Effector CD8-positive, alpha-beta T cell (primary cell): ENCODE measurements around the gene ELF4.

Experiments used
- DNase-seq: peaks from one replicate; lab custom pipeline; 2025; lab: John Stamatoyannopoulos, UW

The ELF4 gene

DNA sequence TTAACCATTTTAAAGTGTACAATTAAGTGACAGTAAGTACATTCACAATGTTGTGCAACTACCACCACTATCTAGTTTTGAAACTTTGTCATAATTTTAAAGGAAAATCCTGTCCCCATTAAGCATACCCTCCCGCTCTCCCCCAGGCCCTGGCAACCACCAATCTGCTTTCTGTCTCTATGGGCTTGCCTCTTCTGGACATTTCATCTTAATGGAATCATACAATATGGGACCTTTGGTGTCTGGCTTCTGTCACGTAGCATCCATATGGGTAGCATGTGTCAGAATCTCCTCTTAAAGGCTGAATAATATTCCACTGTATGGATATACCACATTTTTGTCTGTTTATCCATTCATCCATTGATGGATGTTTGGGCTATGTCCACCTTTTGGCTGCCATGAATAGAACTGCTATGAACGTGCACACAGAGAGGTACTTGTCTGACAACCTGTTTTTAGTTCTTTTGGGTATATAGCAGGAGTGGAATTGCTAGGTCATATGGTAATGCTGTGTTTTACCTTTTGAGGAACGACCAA, 61.5 kb downstream of the ELF4 start:
- DNase-seq, result no peak

DNA sequence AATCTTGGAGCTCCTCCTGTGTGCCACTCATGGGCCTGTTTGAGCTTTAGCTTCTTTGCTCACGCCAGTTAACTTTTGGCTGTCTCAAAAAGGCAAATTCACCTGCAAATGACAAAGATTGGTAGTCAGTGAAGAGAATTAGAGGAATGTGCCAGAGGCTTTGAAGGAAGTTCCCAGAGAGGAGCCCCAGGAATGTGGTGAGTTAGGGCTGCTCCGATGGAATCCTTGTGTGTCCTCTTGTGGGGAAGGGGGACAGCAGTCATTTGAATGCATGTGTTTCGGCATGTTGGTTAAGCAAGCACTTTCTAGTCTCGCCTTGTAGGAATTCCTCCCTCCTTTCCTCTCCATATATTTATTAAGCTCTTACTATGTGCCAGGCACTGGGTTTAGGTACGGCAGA, 62.9 kb downstream of the ELF4 start:
- no peak for DNase-seq

DNA sequence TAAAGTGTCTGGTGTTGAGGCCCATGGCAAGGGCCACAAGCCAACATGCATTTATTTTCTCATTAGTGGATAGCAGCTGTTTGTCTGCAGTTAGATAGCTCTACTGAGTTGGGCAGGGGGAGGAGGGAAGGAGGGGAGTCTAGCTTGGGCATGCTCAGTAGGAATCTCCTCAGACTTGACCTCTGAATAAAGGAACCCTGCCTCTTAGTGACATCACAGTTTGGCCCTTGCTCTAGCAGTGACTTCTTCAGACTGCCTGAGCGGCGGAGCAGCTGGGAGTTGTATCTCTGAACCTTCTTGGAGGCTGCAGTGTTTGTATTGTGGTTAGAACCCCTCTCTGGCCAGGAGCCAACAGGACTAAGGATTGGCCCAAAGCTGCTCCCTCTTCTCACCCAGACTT, 70.5 kb downstream of the ELF4 start:
- DNase-seq, result no peak

DNA sequence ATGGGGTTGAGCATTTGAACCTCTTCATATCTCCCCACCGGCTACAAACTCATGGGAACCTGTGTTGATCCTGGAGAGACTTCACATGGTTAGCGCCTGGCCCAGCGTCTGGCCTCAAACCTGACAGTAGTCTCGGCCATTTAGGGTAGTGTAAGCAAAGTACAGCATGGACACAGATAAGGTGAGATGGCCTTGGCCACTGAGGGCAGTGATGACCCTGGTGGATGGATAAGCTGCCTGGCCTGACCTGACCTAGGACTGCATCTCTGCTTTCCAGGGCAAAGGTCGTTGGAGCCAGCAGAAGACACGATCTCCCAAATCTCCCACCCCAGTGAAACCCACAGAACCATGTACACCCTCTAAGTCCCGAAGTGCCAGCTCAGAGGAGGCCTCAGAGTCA, 76.1 kb downstream of the ELF4 start:
- no peak for DNase-seq

DNA sequence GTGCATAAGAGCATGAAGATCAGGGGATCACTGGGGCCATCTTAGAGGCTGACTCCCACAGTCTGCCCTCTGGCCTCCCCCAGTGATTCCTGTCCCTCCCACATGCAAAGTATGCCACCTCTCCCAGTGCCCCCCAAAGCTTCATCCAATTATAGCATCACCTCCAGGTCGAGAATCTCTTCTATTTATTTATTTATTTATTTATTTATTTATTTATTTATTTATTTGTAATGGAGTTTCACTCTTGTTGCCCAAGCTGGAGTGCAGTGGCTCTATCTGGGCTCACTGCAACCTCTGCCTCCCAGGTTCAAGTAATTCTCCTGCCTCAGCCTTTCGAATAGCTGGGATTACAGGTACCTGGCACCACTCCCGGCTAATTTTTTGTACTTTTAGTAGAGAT, 77.7 kb downstream of the ELF4 start:
- no peak for DNase-seq

DNA sequence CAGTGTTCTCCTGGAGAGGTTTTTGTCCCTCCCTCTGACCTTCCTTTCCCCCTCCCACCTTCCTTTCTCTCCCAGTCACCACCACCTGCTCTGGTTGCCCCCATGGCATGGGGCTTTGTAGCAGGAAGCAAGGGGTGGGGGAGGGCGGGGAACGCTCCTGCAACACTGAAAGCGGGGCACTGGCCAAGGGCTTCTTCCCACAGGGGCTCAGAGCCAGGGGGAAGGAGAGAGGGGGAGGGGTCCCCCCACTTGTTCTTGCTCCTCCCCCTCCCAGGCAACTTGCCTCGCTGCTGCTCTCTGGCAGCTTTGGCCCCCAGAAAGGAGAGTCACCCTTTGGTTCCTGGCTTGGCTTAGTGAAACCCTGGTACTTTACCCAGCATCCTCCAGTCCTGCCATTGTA, 79.5 kb downstream of the ELF4 start:
- no peak for DNase-seq

DNA sequence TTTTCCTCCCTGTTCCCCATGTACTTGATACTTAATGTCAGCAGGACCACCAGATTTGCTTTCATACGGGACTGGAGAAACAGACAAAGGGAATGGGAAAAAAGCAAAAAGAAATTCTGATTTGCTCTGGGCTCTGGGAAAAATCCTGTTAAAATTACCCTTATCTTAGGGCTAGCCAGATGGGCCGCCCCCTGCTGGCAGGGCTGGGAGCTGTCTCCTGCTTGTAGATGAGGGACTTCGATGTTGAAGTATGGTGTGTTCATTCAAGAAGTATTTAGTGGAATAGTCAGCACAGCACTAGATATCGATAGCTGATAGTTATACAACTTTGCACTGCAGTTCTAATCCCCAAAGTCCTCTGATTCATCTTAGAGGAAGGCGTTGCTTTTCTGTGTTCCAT, 82.1 kb downstream of the ELF4 start:
- DNase-seq, result peak; percentile 9

DNA sequence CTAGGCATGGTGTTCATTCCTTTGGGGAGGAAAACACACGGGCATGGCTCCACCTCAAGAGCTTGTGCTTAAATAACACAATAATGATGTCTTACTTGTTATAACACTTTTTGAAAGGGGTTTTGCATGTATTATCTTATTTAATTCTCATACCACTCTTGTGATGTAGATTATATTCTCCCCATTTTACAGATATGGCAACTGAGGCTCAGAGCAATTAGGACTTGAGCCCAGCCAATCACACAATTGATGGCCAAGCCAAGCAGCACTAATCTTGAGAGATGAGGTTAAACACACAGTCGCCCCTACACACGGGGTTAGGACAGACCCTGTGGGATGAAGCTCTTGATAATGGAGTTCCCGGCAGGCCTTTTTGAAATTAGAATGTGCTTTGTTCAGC, 82.7 kb downstream of the ELF4 start:
- DNase-seq, result no peak

DNA sequence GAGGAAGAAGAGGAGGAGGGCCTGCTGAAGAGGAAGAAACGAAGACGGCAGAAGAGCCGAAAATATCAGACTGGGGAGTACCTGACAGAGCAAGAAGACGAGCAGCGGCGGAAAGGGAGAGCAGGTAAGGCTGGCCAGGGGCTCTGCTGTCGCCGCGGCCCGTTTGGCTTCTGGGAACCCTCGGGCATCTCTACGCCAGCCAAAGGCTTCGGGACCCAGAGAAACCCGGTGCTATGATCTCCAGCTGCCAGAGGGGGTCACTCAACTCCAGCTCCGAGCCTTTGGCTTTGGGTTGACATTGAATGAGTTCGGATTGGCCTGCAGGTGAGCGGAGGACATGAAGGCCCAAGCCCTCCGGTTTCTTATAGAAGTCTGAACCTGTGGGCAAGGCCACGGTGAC, 85.0 kb downstream of the ELF4 start:
- no peak for DNase-seq

DNA sequence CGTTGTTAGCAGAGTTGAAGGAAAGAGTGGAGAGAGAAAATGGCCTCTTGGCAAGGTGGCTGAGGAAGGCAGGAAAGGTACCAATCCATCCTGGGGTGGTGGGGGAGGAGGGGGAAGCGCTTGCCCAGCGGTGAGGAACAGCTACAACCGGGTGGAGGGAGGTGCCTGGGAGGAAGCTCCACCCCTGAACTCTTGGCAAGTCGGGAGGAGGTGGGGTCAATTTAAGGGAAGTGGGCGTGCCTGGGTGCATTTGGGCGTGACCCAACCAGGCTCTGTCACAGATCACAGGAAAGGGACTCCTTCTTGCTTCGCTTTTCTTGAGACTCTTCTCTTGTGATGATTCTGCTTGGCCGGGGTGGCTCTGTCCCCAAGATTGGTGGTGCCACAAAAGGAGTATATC, 86.2 kb downstream of the ELF4 start:
- peak; percentile 66 for DNase-seq

DNA sequence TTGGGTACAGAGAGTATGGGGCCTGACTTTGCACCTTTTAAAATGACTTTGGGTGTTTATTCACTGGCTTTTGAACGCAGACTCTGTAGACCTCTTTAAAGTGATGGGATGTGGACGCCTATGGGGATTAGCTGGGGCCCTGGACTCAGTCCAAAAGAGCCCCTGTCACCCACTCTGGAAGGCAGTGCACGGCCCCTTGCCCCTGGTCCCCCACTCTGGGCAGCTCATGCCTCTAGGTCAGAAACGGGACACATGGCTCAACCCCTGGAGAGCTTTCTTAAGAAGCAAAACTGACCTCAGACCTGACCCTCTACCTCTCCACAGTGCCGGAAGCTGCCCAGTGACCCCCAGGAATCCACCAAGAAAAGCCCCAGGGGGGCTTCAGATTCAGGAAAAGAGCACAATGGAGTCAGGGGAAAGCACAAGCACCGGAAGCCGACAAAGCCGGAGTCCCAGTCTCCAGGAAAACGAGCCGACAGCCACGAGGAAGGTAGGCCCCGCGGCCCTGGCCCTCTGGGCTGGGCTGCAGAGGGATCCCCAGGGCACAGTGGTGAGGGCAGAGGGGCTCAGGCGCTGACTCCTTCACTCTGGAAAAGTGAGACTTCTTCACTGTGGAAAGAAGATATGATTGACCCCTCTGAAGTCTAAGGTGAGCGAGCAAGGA, 89.5 kb downstream of the ELF4 start:
- DNase-seq, result no peak

DNA sequence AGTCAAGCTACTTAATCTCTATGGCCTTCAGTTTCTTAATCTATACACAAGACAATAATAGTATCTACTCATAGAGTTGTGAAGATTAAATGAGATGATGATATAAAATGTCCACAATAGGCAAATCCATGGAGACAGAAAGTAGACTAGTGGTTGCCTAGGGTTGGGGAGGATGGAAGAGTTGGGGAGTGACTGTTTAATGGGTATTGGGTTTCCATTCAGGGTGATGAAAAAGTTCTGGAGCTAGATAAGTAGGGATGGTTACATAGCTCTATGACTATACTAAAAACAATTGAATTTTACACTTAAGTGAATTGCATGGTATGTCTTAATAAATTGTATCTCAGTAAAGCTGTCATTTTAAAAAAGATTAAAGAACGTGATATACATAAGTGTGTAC, 92.2 kb downstream of the ELF4 start:
- no peak for DNase-seq

DNA sequence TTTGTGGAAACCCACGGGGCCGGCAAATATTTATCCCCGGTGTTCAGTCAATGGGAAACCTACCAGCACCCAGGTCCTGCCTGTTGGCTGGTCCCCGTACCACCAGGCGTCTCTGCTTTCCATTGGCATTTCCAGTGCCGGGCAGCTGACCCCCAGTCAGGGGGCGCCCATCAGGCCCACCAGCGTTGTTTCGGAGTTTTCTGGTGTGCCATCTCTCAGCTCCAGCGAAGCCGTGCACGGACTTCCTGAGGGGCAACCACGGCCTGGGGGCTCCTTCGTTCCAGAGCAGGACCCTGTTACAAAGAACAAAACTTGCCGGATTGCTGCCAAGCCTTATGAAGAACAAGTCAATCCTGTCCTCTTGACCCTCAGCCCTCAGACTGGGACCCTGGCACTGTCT, 95.1 kb downstream of the ELF4 start:
- no peak for DNase-seq
